IPS-18a (cell line): ENCODE measurements around the gene CNOT6.
"Not testable (repeated sequence)": the region's sequence is repeated elsewhere in the genome, so short reads cannot be mapped to it uniquely, and the experiment has no call there.

ENCODE experiments used
- H3K27ac ChIP-seq: one replicate; pipeline ENCODE4 v1.5.1; 2013; ENCODE audit warnings: low read length
- H3K27me3 ChIP-seq: one replicate; pipeline ENCODE4 v1.6.1; 2013; ENCODE audit warnings: mild to moderate bottlenecking, low read length; ENCODE audit not compliant: control insufficient read depth, insufficient read depth
- H3K36me3 ChIP-seq: one replicate; pipeline ENCODE4 v1.6.1; 2013; ENCODE audit warnings: low read depth, low read length; ENCODE audit not compliant: control insufficient read depth
- H3K4me1 ChIP-seq: one replicate; pipeline ENCODE4 v1.6.1; 2013; ENCODE audit warnings: low read depth, low read length; ENCODE audit not compliant: control insufficient read depth
- H3K4me3 ChIP-seq: one replicate; pipeline ENCODE4 v1.5.1; 2013; ENCODE audit warnings: low read length
- H3K9ac ChIP-seq: one replicate; pipeline ENCODE4 v1.6.1; 2013; ENCODE audit warnings: mild to moderate bottlenecking, low read length, moderate library complexity
- H3K9me3 ChIP-seq: one replicate; pipeline ENCODE4 v1.6.1; 2013; ENCODE audit warnings: low read depth, low read length; ENCODE audit not compliant: control insufficient read depth

CNOT6 gene

DNA sequence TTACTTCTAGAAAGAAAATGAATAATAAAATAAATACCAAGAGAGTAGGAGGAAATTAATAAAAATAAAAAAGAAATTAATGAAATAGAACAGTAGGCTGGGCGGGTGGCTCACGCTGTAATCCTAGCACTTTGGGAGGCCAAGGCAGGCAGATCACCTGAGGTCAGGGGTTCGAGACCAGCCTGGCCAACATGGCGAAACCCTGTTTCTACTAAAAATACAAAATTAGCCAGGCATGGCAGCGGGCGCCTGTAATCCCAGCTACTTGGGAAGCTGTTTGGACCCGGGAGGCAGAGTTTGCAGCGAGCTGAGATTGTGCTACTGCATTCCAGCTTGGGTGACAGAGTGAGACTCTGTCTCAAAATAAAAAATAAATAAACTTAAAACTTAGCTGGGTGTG is 20.8 kb upstream of the CNOT6 start:
- not testable (repeated sequence) for H3K27ac ChIP-seq, H3K9ac ChIP-seq, H3K36me3 ChIP-seq, H3K9me3 ChIP-seq, H3K27me3 ChIP-seq, H3K4me1 ChIP-seq, H3K4me3 ChIP-seq

DNA sequence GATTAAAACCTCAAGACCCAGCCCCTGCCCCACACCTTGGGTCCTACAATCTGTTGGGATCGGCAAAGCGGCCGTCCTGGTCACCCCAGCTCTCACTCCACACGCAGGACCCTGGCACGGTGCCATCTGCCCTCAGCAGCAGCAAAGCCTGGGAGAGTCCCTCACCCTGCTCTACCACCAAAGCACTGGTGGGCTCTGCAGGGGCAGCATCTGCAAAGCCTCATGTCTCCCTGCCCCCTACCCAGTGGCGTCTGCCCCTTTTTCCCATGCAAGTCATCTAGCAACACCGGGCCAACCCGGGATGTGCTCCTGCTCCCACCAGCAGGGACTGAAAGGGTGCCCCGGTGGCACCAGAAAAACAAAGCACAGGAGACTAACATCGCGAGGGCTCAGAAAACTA is 19.6 kb upstream of the CNOT6 start:
- Histone ChIP-seq H3K4me3 (no peak overlapping the region), H3K4me1 (no peaks in the 10 kb centered on the region), H3K36me3 (no peaks in the 10 kb centered on the region), H3K27ac (no peak overlapping the region), H3K27me3 (no peaks in the 10 kb centered on the region), H3K9me3 (no peaks in the 10 kb centered on the region), H3K9ac (no peak overlapping the region)

DNA sequence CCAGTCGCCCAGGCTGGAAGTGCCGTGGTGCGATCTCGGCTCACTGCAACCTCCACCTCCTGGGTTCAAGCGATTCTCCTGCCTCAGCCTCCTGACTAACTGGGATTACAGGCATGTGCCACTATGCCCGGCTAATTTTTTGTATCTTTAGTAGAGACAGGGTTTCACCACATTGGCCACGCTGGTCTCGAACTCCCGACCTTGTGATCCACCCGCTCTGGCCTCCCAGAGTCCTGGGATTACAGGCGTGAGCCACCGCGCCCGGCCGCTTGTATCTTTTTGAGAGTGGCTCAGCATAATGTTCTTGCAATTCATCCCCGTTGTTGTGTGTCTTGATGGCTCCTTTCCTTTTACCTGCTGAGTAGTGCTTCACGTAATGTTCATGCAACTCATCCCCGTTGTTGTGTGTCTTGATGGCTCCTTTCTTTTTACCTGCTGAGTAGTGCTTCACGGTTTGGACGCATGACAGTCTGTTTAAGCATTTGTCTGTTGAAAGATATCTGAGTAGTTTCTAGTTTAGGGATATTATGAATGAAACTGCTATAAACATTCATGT is 18.1 kb upstream of the CNOT6 start:
- not testable (repeated sequence) for H3K27ac ChIP-seq, H3K9ac ChIP-seq, H3K4me3 ChIP-seq, H3K36me3 ChIP-seq, H3K27me3 ChIP-seq, H3K4me1 ChIP-seq, H3K9me3 ChIP-seq

DNA sequence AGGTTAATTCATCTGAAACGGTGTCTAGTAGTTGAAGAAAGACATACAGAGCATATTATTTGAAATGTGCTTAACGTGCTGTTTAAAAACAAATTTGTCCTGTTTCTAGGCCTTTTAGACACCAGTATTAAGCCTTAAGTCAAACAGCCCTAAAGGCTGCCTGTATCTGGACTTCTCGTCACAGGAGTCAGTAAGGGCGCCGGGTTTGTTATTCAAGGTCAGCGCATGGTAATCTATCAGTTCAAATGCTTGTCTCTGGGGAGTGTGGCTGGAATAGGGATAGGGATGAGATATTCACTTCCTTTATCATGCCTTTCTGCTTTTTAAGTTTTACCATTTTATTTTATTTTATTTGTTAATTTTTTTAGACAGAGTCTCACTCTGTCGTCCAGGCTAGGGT is 9.4 kb upstream of the CNOT6 start:
- Histone ChIP-seq H3K9me3 (no peaks in the 10 kb centered on the region), H3K36me3 (no peaks in the 10 kb centered on the region), H3K27ac (no peak overlapping the region), H3K9ac (no peak overlapping the region), H3K4me1 (no peaks in the 10 kb centered on the region), H3K4me3 (no peak overlapping the region), H3K27me3 (no peaks in the 10 kb centered on the region)

DNA sequence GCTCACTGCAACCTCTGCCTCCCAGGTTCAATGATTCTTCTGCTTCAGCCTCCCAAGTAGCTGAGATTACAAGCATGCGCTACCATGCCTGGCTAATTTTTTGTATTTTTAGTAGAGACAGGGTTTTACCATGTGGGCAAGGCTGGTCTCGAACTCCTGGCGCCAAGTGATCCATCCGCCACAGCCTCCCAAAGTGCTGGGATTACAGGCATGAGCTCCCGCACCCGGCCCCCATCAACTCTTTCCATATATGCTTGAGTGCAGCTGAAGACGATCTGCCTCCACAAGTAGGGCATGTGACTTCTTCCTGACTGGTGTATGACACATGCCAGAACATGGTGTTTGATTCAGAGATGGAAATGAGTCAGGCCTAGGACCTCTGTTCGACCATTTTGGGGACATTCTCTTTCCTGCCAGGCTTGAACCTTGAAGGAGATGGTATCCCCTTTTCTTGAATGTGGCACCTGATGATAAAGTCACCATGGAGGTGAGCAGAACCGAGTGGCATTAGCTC is 7.5 kb upstream of the CNOT6 start:
- Histone ChIP-seq H3K9ac (no peak overlapping the region), H3K9me3 (no peaks in the 10 kb centered on the region), H3K4me1 (peaks cover 6% of the 10 kb centered on the region), H3K36me3 (no peaks in the 10 kb centered on the region), H3K4me3 (no peak overlapping the region), H3K27ac (no peak overlapping the region), H3K27me3 (no peaks in the 10 kb centered on the region)

DNA sequence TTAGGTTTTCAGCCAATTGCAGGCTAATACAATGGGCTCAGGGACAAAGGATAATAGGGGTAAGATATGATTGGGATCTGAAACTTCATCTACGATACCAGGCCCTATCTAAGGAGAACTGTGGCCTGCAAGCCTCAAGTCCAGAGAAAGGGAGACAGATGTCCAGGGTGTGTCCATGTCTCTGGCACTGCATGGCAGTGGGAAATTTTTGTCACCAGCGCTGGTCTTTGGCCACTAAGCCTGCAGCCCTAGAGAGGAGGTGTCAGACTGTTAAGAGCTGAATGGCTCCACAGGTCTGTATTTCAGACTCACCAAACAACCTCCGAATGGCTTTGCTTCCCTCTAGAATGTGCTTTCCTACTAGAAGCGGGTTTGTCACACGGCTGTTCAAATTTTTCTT is 6.6 kb upstream of the CNOT6 start:
- no peak overlapping the region for H3K9ac ChIP-seq
- H3K4me1 ChIP-seq: peaks cover 7% of the 10 kb centered on the region
- H3K27ac ChIP-seq: no peak overlapping the region
- no peaks in the 10 kb centered on the region for H3K9me3 ChIP-seq
- H3K36me3 ChIP-seq: no peaks in the 10 kb centered on the region
- no peaks in the 10 kb centered on the region for H3K27me3 ChIP-seq
- no peak overlapping the region for H3K4me3 ChIP-seq

DNA sequence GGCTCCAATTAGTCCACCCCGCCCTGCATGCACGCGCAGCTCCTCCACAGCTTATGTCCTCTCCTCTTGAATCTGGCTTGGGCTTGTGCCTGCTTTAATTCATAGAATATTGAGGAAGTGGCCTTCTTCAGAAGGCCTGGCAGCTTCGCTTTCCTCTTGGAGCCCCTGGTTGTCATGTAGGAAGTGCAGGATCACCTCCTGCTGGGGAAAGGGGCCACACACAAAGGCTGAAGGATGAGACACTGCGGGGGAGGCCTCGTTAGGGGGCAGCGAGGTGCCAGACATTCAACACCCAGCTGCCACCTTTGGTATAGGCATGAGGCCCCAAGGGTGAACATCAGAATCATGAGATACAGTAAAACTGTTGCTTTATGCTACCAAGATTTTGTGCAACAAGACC is 2.7 kb upstream of the CNOT6 start:
- Histone ChIP-seq H3K27ac (no peak overlapping the region), H3K27me3 (no peaks in the 10 kb centered on the region), H3K9me3 (no peaks in the 10 kb centered on the region), H3K36me3 (peaks cover 9% of the 10 kb centered on the region), H3K9ac (no peak overlapping the region), H3K4me1 (peaks cover 13% of the 10 kb centered on the region), H3K4me3 (no peak overlapping the region)

DNA sequence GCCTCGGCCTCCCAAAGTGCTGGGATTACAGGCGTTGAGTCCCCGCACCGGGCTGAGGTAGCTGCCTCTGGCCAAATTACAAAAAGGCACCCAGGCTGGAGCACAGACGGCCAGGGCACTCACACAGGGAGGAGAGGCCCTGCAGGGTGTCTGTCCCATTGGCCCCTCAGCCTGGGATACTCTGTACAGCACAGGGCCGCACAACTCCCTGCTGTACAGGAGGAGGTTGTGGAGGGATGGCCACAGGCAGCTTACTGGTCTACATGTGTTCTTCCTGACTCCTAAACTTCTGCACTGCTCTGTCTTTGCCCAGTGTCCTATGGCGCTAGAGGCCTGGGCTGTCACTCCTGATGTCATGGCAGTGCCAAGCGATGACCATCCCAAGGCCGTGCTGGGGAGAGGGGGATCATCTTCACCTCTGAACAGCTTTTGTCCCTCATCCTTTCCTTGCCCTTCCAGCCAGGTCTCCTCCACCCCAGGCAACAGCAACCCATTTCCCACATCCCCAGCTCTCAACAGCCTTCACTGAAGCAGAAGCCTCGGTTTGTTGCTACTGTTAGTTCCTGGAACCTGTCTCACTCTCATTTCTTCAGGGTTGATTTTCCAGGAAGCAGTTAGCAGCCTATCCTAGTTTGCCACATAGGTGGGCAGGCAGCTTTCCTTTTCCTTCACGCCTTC is 1.8 kb upstream of the CNOT6 start:
- no peak overlapping the region for H3K9ac ChIP-seq
- H3K36me3 ChIP-seq: peaks cover 11% of the 10 kb centered on the region
- no peak overlapping the region for H3K4me3 ChIP-seq
- H3K27me3 ChIP-seq: no peaks in the 10 kb centered on the region
- peaks cover 13% of the 10 kb centered on the region for H3K4me1 ChIP-seq
- no peaks in the 10 kb centered on the region for H3K9me3 ChIP-seq
- no peak overlapping the region for H3K27ac ChIP-seq

DNA sequence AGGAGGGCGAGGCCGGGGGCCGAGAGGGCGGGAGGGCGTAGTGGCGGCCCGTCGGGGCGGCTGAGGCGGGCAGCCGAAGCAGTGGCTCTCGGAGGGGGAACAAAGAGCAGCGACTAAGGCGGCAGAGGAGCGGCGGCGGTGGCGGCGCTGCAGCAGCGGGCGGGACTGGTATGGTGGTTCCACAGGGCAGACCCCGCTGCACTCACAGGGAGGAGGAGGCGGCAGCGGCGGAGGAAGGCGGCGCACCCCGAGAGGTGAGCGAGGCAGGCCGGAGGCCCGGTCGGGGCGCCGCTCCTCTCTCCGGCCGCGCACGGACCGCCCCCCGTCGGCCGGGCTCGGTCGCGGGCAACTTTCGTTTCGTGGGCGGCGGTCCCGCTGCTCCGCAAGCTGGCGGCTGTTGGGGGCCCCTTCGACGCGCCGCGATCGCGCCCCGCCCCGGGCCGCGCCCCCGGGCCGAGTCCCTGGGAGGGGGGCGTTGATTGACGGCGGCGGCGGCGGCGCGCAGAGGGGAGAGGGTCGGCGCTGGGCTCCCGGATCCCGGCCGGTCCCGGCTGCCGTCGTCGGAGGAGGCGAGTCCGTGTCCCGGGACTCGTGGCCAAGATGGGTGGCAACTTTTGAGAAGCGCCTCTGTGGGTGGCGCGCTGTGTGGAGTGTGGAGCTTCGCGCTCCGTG is 467 bp downstream of the CNOT6 start:
- peak overlapping the region; percentile 80 for H3K9ac ChIP-seq
- H3K27me3 ChIP-seq: no peaks in the 10 kb centered on the region
- H3K36me3 ChIP-seq: peaks cover 15% of the 10 kb centered on the region
- peak overlapping the region; percentile 92 for H3K4me3 ChIP-seq
- no peaks in the 10 kb centered on the region for H3K9me3 ChIP-seq
- H3K4me1 ChIP-seq: peaks cover 13% of the 10 kb centered on the region
- no peak overlapping the region for H3K27ac ChIP-seq

DNA sequence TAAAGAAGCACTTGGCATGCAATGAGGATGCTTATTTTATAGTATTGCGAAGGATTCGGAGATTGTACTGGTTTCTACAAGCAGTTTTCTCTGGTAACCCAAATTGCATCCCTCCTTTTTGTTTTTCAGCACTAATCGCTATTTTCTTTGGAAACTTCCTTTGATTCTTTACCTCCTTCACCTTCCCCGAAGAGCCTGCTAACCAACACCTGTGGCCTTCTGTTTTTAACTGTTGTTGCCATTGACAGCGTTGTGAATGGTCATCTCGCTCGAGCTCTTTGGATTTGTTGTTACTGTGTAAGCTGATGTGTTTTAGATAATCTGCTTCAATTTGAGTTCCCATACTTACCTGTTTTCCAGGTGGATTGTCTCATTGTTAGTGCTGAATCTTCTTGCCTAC is 1.1 kb downstream of the CNOT6 start:
- Histone ChIP-seq H3K4me1 (peaks cover 13% of the 10 kb centered on the region), H3K9ac (peak overlapping the region; percentile 80), H3K36me3 (peaks cover 15% of the 10 kb centered on the region), H3K4me3 (peak overlapping the region; percentile 92), H3K27me3 (no peaks in the 10 kb centered on the region), H3K27ac (no peak overlapping the region), H3K9me3 (no peaks in the 10 kb centered on the region)

DNA sequence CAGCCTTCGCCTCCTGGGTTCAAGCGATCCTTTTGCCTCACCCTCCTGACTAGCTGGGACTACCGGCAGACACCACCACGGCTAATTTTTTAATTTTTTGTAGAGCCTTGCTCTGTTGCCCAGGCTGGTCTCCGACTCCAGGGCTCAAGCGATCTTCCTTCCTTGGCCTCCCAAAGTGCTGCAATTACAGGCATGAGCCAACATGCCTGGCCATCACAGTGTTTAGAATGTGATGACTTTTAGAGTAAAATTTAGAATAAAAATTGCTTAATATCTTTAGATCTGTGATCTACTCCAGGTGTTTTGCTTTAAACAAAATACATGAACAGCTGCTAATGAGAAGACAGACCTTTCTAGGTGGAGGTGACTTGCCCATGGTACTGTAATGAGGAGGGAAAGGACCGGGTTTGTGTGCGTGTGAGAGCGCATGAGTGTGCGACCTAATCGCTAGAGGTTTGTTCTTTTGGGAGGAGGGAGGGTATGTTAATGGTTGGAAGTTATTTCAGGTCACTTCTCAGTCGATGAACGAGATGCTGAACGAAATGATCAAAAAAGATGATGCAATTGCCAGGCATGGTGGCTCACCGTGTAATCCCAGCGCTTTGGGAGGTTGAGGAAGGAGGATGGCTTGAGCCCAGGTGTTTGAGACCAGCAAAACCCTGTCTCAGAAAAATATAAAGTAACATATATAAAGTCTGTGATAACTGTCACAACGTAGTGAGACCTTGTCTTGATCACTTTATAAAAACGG is 2.0 kb downstream of the CNOT6 start:
- Histone ChIP-seq H3K27ac (no peak overlapping the region), H3K9ac (peak overlapping the region; percentile 80), H3K4me3 (peak overlapping the region; percentile 92), H3K36me3 (peaks cover 15% of the 10 kb centered on the region), H3K4me1 (peaks cover 12% of the 10 kb centered on the region), H3K27me3 (no peaks in the 10 kb centered on the region), H3K9me3 (no peaks in the 10 kb centered on the region)
